ENCODE data around the gene TRERF1.
"Not testable (repeated sequence)": the region's sequence is repeated elsewhere in the genome, so short reads cannot be mapped to it uniquely, and the experiment has no call there.

- TF ChIP-seq CTCF (conservative IDR thresholded peaks at IDR 0.05; ENCODE audit: low read depth in 2 of 2); POLR2AphosphoS5 (IDR thresholded peaks at IDR 0.05; ENCODE audit: low read depth); EZH2 (IDR thresholded peaks at IDR 0.05; ENCODE audit: low read depth, unreplicated experiment); ETS1 (IDR thresholded peaks at IDR 0.05); CREB1 (CRISPR knock-in tag; IDR thresholded peaks at IDR 0.05; ENCODE audit: low read depth); REST (IDR thresholded peaks at IDR 0.05; ENCODE audit: unreplicated experiment); EZH2phosphoT487 (IDR thresholded peaks at IDR 0.05; ENCODE audit: unreplicated experiment); JUNB (IDR thresholded peaks at IDR 0.05; ENCODE audit: unreplicated experiment); ZNF331 (CRISPR knock-in tag; IDR thresholded peaks at IDR 0.05; ENCODE audit: low read depth); NANOG (IDR thresholded peaks at IDR 0.05; ENCODE audit: borderline replicate concordance); STAT1 (IDR thresholded peaks at IDR 0.05; ENCODE audit: unreplicated experiment): not testable (repeated sequence)
These were observed 126.9 kb downstream of the TRERF1 start for GRCh38 chr6:42324656-42325324.

Data from GM23338 (cell line).